GM23248 (cell line): ENCODE results near the gene KRT33B.

Source experiments
- EZH2 ChIP-seq: fragments of 200-600 bp; sonication (generic); IDR thresholded peaks from 2 replicates; pipeline ENCODE4 v1.6.1; 2018; ENCODE audit warnings: antibody characterized with exemption, mild to moderate bottlenecking; ENCODE audit not compliant: insufficient read depth, poor library complexity, severe bottlenecking
- EZH2phosphoT487 ChIP-seq: fragments of 200-600 bp; sonication (generic); IDR thresholded peaks from 2 replicates; pipeline ENCODE4 v1.6.1; 2018; ENCODE audit warnings: antibody characterized with exemption, moderate library complexity, mild to moderate bottlenecking, low read depth; ENCODE audit not compliant: insufficient read depth

GRCh38 chr17:41318231-41318630, 51.4 kb downstream of the KRT33B start:
- no peak for TF ChIP-seq EZH2
- TF ChIP-seq EZH2phosphoT487 = no peak
